ENCODE measurements around the gene GLB1L2.

GLB1L2 gene

GRCh38 chr11:134392953-134393615, 61.3 kb downstream of the GLB1L2 start:
- no peak overlapping the region for H3K4me3 ChIP-seq (ENCODE audit: low read length)
- DNase-seq (ENCODE audit: low read depth) = no peak
- no peak overlapping the region for H3K9ac ChIP-seq (ENCODE audit: low read length)
- no peaks in the 10 kb centered on the region for H3K36me3 ChIP-seq (ENCODE audit: control insufficient read depth, insufficient read depth, low read length, severe bottlenecking)
- H3K27me3 ChIP-seq (replicated peaks; ENCODE audit: control insufficient read depth, insufficient read depth, low read length) = peaks cover 3% of the 10 kb centered on the region
- H3K9me3 ChIP-seq (ENCODE audit: control insufficient read depth, low read length) = no peaks in the 10 kb centered on the region
- H3K4me1 ChIP-seq (ENCODE audit: control insufficient read depth, insufficient read depth, low read length) = no peaks in the 10 kb centered on the region

DNA sequence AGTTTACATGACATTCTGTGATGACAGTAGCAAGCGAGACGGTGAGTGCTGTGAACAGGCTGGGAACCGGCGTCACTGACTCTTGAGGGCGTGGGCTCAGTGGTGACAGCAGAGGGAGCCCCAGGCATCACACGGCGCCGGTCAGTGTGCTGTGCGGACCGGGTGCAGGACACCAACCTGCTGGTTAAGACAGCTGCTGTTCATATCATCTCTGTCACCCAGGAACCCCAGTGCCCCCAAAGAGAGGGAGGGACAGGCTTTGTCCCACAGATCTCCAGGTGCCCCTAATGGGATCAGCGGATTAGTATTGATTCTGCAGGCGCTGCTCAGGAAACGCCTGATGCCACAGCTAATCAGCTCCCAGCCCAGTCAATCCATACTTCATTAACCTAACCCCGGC, 61.9 kb downstream of the GLB1L2 start:
- no peak overlapping the region for H3K9ac ChIP-seq (ENCODE audit: low read length)
- H3K4me1 ChIP-seq (ENCODE audit: control insufficient read depth, insufficient read depth, low read length) = no peaks in the 10 kb centered on the region
- no peak overlapping the region for H3K4me3 ChIP-seq (ENCODE audit: low read length)
- H3K27me3 ChIP-seq (replicated peaks; ENCODE audit: control insufficient read depth, insufficient read depth, low read length) = peaks cover 8% of the 10 kb centered on the region
- no peaks in the 10 kb centered on the region for H3K9me3 ChIP-seq (ENCODE audit: control insufficient read depth, low read length)
- no peak for DNase-seq (ENCODE audit: low read depth)
- H3K36me3 ChIP-seq (ENCODE audit: control insufficient read depth, insufficient read depth, low read length, severe bottlenecking) = no peaks in the 10 kb centered on the region

DNA sequence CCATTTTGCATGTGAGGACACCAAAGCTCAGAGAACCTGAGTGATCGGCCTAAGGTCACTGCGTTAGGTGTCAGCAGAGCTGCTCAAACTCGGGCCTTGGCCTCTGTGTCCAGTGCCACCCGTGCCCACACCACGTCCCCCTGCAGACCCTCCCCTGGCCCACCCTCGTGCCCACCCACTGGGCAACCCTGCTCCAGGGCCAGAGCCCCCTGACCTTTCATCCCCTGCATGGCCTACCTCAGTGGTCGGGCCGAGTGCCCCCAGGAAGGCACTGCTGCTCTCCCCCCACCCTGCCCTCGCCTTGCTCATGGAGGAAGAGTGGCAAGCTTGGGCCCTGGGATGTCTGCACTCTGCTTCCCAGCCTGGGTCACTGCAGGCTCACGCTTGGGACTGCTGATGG, 62.5 kb downstream of the GLB1L2 start:
- Histone ChIP-seq H3K36me3 (ENCODE audit: control insufficient read depth, insufficient read depth, low read length, severe bottlenecking) (no peaks in the 10 kb centered on the region), H3K4me1 (ENCODE audit: control insufficient read depth, insufficient read depth, low read length) (no peaks in the 10 kb centered on the region), H3K4me3 (ENCODE audit: low read length) (no peak overlapping the region), H3K9ac (ENCODE audit: low read length) (no peak overlapping the region), H3K9me3 (ENCODE audit: control insufficient read depth, low read length) (no peaks in the 10 kb centered on the region), H3K27me3 (replicated peaks; ENCODE audit: control insufficient read depth, insufficient read depth, low read length) (peaks cover 8% of the 10 kb centered on the region)
- no peak for DNase-seq (ENCODE audit: low read depth)

- no peaks in the 10 kb centered on the region for H3K9me3 ChIP-seq (ENCODE audit: control insufficient read depth, low read length)
- H3K27me3 ChIP-seq (replicated peaks; ENCODE audit: control insufficient read depth, insufficient read depth, low read length) = peaks cover 8% of the 10 kb centered on the region
- H3K9ac ChIP-seq (ENCODE audit: low read length) = no peak overlapping the region
- DNase-seq (ENCODE audit: low read depth) = no peak
- H3K36me3 ChIP-seq (ENCODE audit: control insufficient read depth, insufficient read depth, low read length, severe bottlenecking) = no peaks in the 10 kb centered on the region
- H3K4me3 ChIP-seq (ENCODE audit: low read length) = no peak overlapping the region
- H3K4me1 ChIP-seq (ENCODE audit: control insufficient read depth, insufficient read depth, low read length) = no peaks in the 10 kb centered on the region
These were observed 63.2 kb downstream of the GLB1L2 start for GRCh38 chr11:134395002-134395401.

DNA sequence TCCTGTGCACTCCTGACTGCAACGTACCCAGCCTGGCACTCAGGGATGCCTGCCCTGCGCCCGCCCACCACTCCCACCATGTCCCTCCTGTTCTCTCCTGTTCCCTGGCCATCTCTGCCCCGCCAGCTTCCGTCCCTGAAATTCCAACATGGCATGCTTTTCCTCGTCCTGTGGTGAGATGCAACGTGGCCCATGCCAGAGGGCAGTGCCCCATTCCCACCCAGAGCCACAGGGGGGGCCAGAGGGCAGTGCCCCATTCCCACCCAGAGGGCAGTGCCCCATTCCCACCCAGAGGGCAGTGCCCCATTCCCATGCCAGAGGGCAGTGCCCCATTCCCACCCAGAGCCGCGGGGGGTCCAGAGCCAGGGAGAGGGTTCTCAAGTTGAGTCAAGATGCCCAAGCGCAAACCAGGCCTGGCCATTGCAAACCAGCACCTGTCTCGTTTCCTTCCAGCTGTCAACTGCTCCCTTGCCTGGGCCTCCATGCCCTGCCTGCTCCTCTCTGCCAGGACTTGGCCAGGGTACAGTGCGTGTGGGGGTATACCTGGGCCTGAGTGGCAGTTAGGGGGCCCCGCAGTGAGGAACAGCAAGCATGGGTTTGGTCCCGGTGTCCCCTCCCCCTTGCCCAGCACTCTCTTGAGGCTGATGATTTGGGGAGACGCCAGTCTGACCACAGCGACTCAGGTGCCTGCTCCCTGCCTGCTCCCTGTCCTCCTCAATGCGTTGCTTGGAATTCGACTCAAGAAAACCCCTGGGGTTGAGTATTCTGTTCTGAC, 65.7 kb downstream of the GLB1L2 start:
- Histone ChIP-seq H3K9ac (ENCODE audit: low read length) (no peak overlapping the region), H3K9me3 (ENCODE audit: control insufficient read depth, low read length) (peaks cover 8% of the 10 kb centered on the region), H3K27me3 (replicated peaks; ENCODE audit: control insufficient read depth, insufficient read depth, low read length) (peaks cover 9% of the 10 kb centered on the region), H3K4me1 (ENCODE audit: control insufficient read depth, insufficient read depth, low read length) (no peaks in the 10 kb centered on the region), H3K4me3 (ENCODE audit: low read length) (no peak overlapping the region), H3K36me3 (ENCODE audit: control insufficient read depth, insufficient read depth, low read length, severe bottlenecking) (no peaks in the 10 kb centered on the region)
- no peak for DNase-seq (ENCODE audit: low read depth)

DNA sequence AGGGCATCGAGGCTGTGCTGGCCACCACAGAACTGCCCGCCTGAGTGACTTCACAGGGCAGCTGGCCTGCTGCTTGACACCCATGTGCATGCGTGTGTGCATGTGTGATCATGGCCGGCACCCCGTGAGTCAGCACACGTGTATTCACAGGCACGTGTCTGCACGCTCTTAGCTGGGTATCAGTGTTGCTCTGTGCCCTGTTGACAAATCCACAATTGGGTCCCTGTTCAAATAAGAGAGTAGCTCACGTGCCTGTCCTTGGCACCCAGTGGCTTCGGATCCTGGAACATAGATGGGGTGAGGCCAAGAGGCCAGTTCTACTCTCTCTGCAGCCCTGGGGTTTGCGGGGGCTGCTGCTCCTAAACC, 66.3 kb downstream of the GLB1L2 start:
- Histone ChIP-seq H3K4me1 (ENCODE audit: control insufficient read depth, insufficient read depth, low read length) (no peaks in the 10 kb centered on the region), H3K9ac (ENCODE audit: low read length) (no peak overlapping the region)

DNA sequence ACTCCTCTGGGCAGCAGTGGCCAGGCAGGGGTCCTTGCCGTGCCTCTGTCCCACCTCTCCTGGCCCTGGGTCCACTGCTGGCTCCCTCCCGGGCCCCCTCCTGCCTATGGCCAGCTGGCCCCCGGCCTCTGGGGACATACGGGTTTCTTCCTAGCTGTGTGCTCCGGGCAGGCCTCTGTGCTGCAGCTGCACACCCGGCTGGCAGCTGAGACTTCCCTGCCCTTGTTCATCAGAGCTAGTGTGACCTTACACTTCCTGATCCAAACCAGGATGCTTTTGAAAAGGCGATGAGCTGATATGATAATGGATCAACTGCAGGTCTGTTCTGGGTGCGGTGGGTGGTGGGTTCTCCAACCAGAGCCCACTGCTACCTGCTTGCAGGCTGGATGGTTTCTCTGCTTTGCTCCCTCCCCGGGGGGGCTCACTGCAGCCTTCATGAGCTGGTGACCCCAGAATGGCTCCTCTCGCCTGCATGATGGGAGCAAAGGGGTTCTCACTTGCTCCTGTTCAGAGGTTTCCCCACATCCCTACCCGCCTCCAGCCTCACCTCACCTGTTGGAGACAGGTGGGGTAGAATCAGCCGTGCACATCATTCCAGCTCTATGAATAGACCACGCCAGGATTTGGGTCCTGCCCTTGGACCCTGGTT, 67.0 kb downstream of the GLB1L2 start:
- peaks cover 8% of the 10 kb centered on the region for H3K9me3 ChIP-seq (ENCODE audit: control insufficient read depth, low read length)
- no peak overlapping the region for H3K4me3 ChIP-seq (ENCODE audit: low read length)
- no peaks in the 10 kb centered on the region for H3K4me1 ChIP-seq (ENCODE audit: control insufficient read depth, insufficient read depth, low read length)
- no peaks in the 10 kb centered on the region for H3K36me3 ChIP-seq (ENCODE audit: control insufficient read depth, insufficient read depth, low read length, severe bottlenecking)
- no peak overlapping the region for H3K9ac ChIP-seq (ENCODE audit: low read length)
- no peak for DNase-seq (ENCODE audit: low read depth)
- peaks cover 9% of the 10 kb centered on the region for H3K27me3 ChIP-seq (replicated peaks; ENCODE audit: control insufficient read depth, insufficient read depth, low read length)

More for the DNA sequence above, 66.3 kb downstream of the GLB1L2 start:
- Histone ChIP-seq H3K36me3 (ENCODE audit: control insufficient read depth, insufficient read depth, low read length, severe bottlenecking) (no peaks in the 10 kb centered on the region), H3K4me3 (ENCODE audit: low read length) (no peak overlapping the region), H3K9me3 (ENCODE audit: control insufficient read depth, low read length) (peaks cover 8% of the 10 kb centered on the region), H3K27me3 (replicated peaks; ENCODE audit: control insufficient read depth, insufficient read depth, low read length) (peaks cover 9% of the 10 kb centered on the region)
- no peak for DNase-seq (ENCODE audit: low read depth)

GRCh38 chr11:134399293-134399654, 67.5 kb downstream of the GLB1L2 start:
- H3K4me3 ChIP-seq (ENCODE audit: low read length) = no peak overlapping the region
- peaks cover 9% of the 10 kb centered on the region for H3K27me3 ChIP-seq (replicated peaks; ENCODE audit: control insufficient read depth, insufficient read depth, low read length)
- DNase-seq (ENCODE audit: low read depth) = no peak
- H3K4me1 ChIP-seq (ENCODE audit: control insufficient read depth, insufficient read depth, low read length) = no peaks in the 10 kb centered on the region
- no peaks in the 10 kb centered on the region for H3K36me3 ChIP-seq (ENCODE audit: control insufficient read depth, insufficient read depth, low read length, severe bottlenecking)
- peaks cover 8% of the 10 kb centered on the region for H3K9me3 ChIP-seq (ENCODE audit: control insufficient read depth, low read length)
- H3K9ac ChIP-seq (ENCODE audit: low read length) = no peak overlapping the region

- H3K9me3 ChIP-seq (ENCODE audit: control insufficient read depth, low read length) = peaks cover 8% of the 10 kb centered on the region
- DNase-seq (ENCODE audit: low read depth) = no peak
- no peak overlapping the region for H3K9ac ChIP-seq (ENCODE audit: low read length)
- no peaks in the 10 kb centered on the region for H3K4me1 ChIP-seq (ENCODE audit: control insufficient read depth, insufficient read depth, low read length)
- H3K4me3 ChIP-seq (ENCODE audit: low read length) = no peak overlapping the region
- peaks cover 9% of the 10 kb centered on the region for H3K27me3 ChIP-seq (replicated peaks; ENCODE audit: control insufficient read depth, insufficient read depth, low read length)
- no peaks in the 10 kb centered on the region for H3K36me3 ChIP-seq (ENCODE audit: control insufficient read depth, insufficient read depth, low read length, severe bottlenecking)
These were observed 68.2 kb downstream of the GLB1L2 start for GRCh38 chr11:134399996-134400395.

GRCh38 chr11:134401825-134402809, 70.3 kb downstream of the GLB1L2 start:
- H3K36me3 ChIP-seq (ENCODE audit: control insufficient read depth, insufficient read depth, low read length, severe bottlenecking) = no peaks in the 10 kb centered on the region
- H3K4me3 ChIP-seq (ENCODE audit: low read length) = no peak overlapping the region
- H3K9ac ChIP-seq (ENCODE audit: low read length) = no peak overlapping the region
- H3K9me3 ChIP-seq (ENCODE audit: control insufficient read depth, low read length) = peaks cover 8% of the 10 kb centered on the region
- DNase-seq (ENCODE audit: low read depth) = no peak
- no peaks in the 10 kb centered on the region for H3K4me1 ChIP-seq (ENCODE audit: control insufficient read depth, insufficient read depth, low read length)
- H3K27me3 ChIP-seq (replicated peaks; ENCODE audit: control insufficient read depth, insufficient read depth, low read length) = peaks cover 10% of the 10 kb centered on the region

DNA sequence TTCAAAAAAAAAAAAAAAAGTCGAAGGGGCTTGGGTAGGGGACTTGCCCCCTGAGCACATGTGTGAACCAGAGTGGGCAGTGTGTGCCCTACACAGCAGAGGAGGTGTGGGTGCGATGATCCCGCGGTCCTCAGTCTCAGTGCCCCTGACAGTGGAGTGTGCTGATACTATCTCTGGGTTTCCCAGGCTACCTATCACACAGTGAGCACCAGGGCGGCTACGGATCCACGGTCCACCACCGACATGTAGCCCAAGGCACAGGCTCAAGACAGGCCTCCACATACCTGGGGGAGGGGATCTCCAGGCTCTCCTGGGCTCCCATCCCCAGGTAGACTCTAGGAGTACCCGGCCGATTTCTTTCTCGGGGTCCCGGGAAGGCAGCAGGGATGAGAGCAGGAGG, 71.1 kb downstream of the GLB1L2 start:
- H3K4me3 ChIP-seq (ENCODE audit: low read length) = no peak overlapping the region
- peaks cover 8% of the 10 kb centered on the region for H3K9me3 ChIP-seq (ENCODE audit: control insufficient read depth, low read length)
- no peak for DNase-seq (ENCODE audit: low read depth)
- peaks cover 16% of the 10 kb centered on the region for H3K27me3 ChIP-seq (replicated peaks; ENCODE audit: control insufficient read depth, insufficient read depth, low read length)
- no peaks in the 10 kb centered on the region for H3K4me1 ChIP-seq (ENCODE audit: control insufficient read depth, insufficient read depth, low read length)
- no peak overlapping the region for H3K9ac ChIP-seq (ENCODE audit: low read length)
- H3K36me3 ChIP-seq (ENCODE audit: control insufficient read depth, insufficient read depth, low read length, severe bottlenecking) = no peaks in the 10 kb centered on the region
